Lung (tissue), 12 donors: Measurements from ENCODE around the gene DYNC1H1. TPM values are rescaled to one million over a fixed set of nuclear protein-coding genes. Genes with fewer than 3 reads are reported as not detected.
A peak's percentile ranks its signal among the peaks of the same experiment; 100 is the strongest.

Experiments used
- ATAC-seq: fragments of 200-7000 bp; cut with Tn5 transposase; one replicate; pipeline ENCODE4 v1.9.1; 2020; ENCODE audit warnings: moderate number of reproducible peaks; ENCODE audit not compliant: insufficient read depth, low FRiP score
- DNase-seq, 3 donors: peaks; one replicate each; pipeline ENCODE4 v3.0.0-alpha.2; 2013 to 2017
- H3K27ac ChIP-seq, 2 donors: one replicate each; pipeline ENCODE4 v1.5.1; 2013; ENCODE audit warnings: mild to moderate bottlenecking in 2 of 2, moderate library complexity in 2 of 2, control low read depth in 1 of 2, inconsistent platforms in 1 of 2, low read depth in 1 of 2, low read length in 1 of 2
- H3K27me3 ChIP-seq, 3 donors: one replicate each; pipeline ENCODE4 v1.5.1; 2013; ENCODE audit warnings: low read length in 2 of 3; ENCODE audit not compliant: control insufficient read depth in 3 of 3, insufficient read depth in 3 of 3
- H3K36me3 ChIP-seq, 4 donors: one replicate each; pipeline ENCODE4 v1.5.1; 2013; ENCODE audit warnings: low read length in 4 of 4, mild to moderate bottlenecking in 1 of 4, moderate library complexity in 1 of 4; ENCODE audit not compliant: control insufficient read depth in 4 of 4, insufficient read depth in 4 of 4
- H3K4me1 ChIP-seq, 5 donors: one replicate each; pipeline ENCODE4 v1.5.1; 2013; ENCODE audit warnings: low read length in 5 of 5, mild to moderate bottlenecking in 2 of 5, moderate library complexity in 1 of 5; ENCODE audit not compliant: control insufficient read depth in 5 of 5, insufficient read depth in 5 of 5
- H3K4me3 ChIP-seq: one replicate; pipeline ENCODE4 v1.5.1; 2013; ENCODE audit warnings: mild to moderate bottlenecking, control low read depth, moderate library complexity
- H3K9ac ChIP-seq, 2 donors: one replicate each; pipeline ENCODE4 v1.5.1; 2013; ENCODE audit warnings: low read length in 2 of 2, control low read depth in 1 of 2; ENCODE audit not compliant: insufficient read depth in 1 of 2
- H3K9me3 ChIP-seq, 4 donors: one replicate each; pipeline ENCODE4 v1.5.1; 2013; ENCODE audit warnings: low read length in 3 of 4, mild to moderate bottlenecking in 1 of 4, moderate library complexity in 1 of 4; ENCODE audit not compliant: control insufficient read depth in 4 of 4, insufficient read depth in 3 of 4
- WGBS, 2 donors: extraction: QIAGEN DNeasy Blood & Tissue Kit; methylation state at CpG; one replicate each; pipeline ENCODE4 v1.1.7; 2013; 5-methylcytosine and 5-hydroxymethylcytosine counted together
- polyA plus RNA-seq, 2 donors: library from polyadenylated mRNA; stranded (reverse); fragments of 200-250 nt; gene quantifications; one replicate each; pipeline ENCODE4 v1.2.1, GENCODE V29; 2013
- total RNA-seq, 2 donors: library from RNA; depleted of rRNA in 1 of 2; stranded (reverse); fragments of >200 nt in 1 of 2; gene quantifications; one replicate each; pipeline ENCODE4 v1.2.1, GENCODE V29; 2014 to 2021
- TF ChIP-seq, protein P1 (sequence below): IDR thresholded peaks from 2 replicates; pipeline ENCODE4 v1.5.1; 2012; ENCODE audit warnings: mild to moderate bottlenecking; ENCODE audit errors: control extremely low read depth, extremely low read depth
- donor health status: control.
- donor health status: control.
- donor health status: Bipolar disorder and iron deficiency.
- donor health status: healthy.
- donor health status: DM: yes; HTN: yes; CAD: no.

DYNC1H1 gene
- total and polyA plus RNA-seq, 4 donors = 111 to 485 (median 328) TPM

DNA sequence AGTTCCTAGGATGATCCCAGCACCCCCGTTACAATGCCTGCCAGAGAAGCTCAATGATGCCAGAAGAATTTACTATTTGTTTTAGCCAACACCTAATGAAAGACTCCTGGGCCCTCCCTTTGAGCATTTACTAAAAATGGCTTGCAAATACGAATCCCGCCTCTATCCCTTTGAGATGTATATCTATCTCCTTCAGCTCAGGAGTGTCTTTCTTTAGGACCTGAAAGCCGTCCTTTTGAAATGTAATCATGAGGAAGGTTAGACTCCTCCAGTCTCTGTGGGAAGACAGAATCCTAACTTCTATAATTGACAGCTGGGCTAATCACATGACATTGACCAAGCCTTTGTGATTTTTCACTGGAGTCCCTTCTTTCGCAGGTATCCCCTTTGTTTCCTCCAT, 19.2 kb upstream of the DYNC1H1 start:
- H3K9me3 ChIP-seq = no peaks in the 10 kb centered on the region
- peaks cover 0 to 2% (median 0%) of the 10 kb centered on the region in 4 donors for H3K36me3 ChIP-seq
- H3K27me3 ChIP-seq = peaks cover 0 to 8% (median 0%) of the 10 kb centered on the region in 3 donors
- H3K4me1 ChIP-seq = peaks cover 0 to 14% (median 2%) of the 10 kb centered on the region in 5 donors
- DNase-seq = no peak
- TF ChIP-seq, protein P1, sequence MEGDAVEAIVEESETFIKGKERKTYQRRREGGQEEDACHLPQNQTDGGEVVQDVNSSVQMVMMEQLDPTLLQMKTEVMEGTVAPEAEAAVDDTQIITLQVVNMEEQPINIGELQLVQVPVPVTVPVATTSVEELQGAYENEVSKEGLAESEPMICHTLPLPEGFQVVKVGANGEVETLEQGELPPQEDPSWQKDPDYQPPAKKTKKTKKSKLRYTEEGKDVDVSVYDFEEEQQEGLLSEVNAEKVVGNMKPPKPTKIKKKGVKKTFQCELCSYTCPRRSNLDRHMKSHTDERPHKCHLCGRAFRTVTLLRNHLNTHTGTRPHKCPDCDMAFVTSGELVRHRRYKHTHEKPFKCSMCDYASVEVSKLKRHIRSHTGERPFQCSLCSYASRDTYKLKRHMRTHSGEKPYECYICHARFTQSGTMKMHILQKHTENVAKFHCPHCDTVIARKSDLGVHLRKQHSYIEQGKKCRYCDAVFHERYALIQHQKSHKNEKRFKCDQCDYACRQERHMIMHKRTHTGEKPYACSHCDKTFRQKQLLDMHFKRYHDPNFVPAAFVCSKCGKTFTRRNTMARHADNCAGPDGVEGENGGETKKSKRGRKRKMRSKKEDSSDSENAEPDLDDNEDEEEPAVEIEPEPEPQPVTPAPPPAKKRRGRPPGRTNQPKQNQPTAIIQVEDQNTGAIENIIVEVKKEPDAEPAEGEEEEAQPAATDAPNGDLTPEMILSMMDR = no peak
- no peak overlapping the region for H3K4me3 ChIP-seq
- no peak overlapping the region for H3K9ac ChIP-seq
- no peak overlapping the region for H3K27ac ChIP-seq
- ATAC-seq = no peak
- 11 to 12% methylated on average over 5 of the region's 5 CpGs for WGBS, 2 donors

DNA sequence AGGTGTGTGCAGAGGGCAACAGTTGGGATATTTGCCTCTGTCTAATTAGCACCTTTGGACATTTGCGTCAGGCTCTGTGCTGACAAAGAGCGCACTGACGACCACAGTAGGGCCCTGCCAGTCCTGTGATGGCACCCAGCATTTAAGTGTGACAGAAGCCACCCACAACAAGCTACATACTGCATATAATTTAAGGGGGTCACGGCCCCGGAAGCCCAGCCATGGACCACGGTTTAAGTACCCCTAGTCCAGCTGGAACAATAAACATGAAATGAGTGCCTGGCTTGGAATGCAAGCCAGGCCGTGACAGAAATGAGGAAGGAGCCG, 16.8 kb upstream of the DYNC1H1 start:
- no peak for DNase-seq
- H3K4me1 ChIP-seq = peaks cover 0 to 14% (median 2%) of the 10 kb centered on the region in 5 donors
- TF ChIP-seq, protein P1 = no peak
- peaks cover 0 to 8% (median 0%) of the 10 kb centered on the region in 3 donors for H3K27me3 ChIP-seq
- H3K36me3 ChIP-seq = peaks cover 0 to 2% (median 0%) of the 10 kb centered on the region in 4 donors
- H3K4me3 ChIP-seq = peak overlapping the region; percentile 54
- peak overlapping the region; percentile 94 to 98 for H3K27ac ChIP-seq
- H3K9me3 ChIP-seq = no peaks in the 10 kb centered on the region
- peak overlapping the region; percentile 96 to 99 for H3K9ac ChIP-seq
- ATAC-seq = no peak
- 5 to 8% methylated on average over 8 of the region's 8 CpGs for WGBS, 2 donors

DNA sequence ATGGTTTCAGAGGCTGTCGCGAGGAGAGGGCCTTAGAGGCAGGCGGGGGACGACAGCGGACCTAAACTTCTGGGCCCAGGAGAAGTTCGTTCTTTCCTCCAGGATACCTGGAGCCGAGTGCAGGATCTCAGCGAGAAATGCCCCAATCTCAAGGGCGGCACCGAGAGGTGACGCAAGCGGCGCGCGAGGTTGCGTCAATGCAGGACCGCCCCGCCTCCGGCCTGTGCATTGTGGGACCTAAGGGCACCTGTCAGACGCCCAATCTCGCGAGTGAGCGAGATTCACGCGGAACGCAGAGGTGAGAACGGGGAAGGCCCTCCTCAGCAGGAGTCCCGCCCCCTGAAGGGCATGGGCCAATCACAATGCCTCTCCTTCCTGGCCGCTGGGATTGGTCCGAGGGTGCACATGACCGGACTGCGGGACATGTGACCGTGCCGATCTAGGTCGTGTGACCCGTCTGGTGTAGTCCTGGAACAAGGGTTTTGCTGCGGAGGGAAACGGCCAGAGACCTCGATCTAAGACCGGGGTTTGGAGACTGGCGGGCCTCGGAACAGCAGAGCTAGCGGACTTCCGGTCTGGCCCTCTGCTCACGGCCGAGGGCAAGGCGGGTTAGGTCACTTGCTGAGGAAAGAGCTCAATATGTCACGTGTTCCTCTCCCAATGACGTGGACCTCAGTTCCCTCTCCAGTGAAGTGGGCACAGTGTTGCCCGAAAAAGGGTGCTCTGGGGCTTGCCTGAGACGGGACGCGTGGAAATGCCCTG, 16.3 kb upstream of the DYNC1H1 start:
- Histone ChIP-seq H3K27me3 (peaks cover 0 to 8% (median 0%) of the 10 kb centered on the region in 3 donors), H3K9me3 (no peaks in the 10 kb centered on the region), H3K27ac (peak overlapping the region; percentile 94 to 98), H3K4me3 (peak overlapping the region; percentile 54), H3K9ac (peak overlapping the region; percentile 99), H3K36me3 (peaks cover 0 to 2% (median 0%) of the 10 kb centered on the region in 4 donors), H3K4me1 (peaks cover 0 to 14% (median 2%) of the 10 kb centered on the region in 5 donors)
- ATAC-seq = peak; percentile 97
- TF ChIP-seq, protein P1 = no peak
- DNase-seq = peak; percentile 100
- WGBS, 2 donors = 0% methylated on average over 53 of the region's 53 CpGs
